HG03039 (cell line): Measurements from ENCODE around the gene RNF13.
A peak's percentile ranks its signal among the peaks of the same experiment; 100 is the strongest.
"Not testable (repeated sequence)": the region's sequence is repeated elsewhere in the genome, so short reads cannot be mapped to it uniquely, and the experiment has no call there.

Experiments used
- ATAC-seq: cut with Tn5 transposase; IDR thresholded peaks from one replicate; pipeline ENCODE4 v1.9.1; 2021; ENCODE audit warnings: mild to moderate bottlenecking, moderate library complexity; ENCODE audit not compliant: unreplicated experiment

The RNF13 gene

GRCh38 chr3:149947231-149947630 is 134.2 kb downstream of the RNF13 start:
- no peak for ATAC-seq

GRCh38 chr3:149949181-149949580 is 136.2 kb downstream of the RNF13 start:
- ATAC-seq, result no peak

GRCh38 chr3:149954812-149955211 is 141.8 kb downstream of the RNF13 start:
- no peak for ATAC-seq

- ATAC-seq, result no peak
Observed at GRCh38 chr3:149955449-149955848, 142.4 kb downstream of the RNF13 start.

GRCh38 chr3:149957361-149958125 is 144.5 kb downstream of the RNF13 start:
- no peak for ATAC-seq

GRCh38 chr3:149958171-149958796 is 145.3 kb downstream of the RNF13 start:
- ATAC-seq, result no peak

DNA sequence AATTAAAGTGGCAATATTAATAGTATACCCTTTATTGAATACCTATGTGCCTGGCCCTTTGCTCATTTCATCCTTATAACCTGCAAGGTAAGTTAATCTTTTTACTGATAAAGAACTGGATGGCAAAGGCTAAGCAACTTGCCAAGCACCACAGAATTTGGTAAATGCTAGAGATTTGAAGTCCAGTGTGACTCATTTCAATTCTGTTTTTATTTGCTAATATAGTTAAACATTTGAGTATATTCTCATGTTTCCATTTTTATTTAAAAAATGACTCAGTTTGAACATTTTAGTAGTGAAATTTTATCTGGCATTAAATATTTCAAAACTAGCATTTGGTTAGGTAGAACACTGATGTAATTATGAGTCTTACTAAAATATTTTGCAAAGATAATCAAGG is 146.4 kb downstream of the RNF13 start:
- ATAC-seq, result no peak

- ATAC-seq, result no peak
Observed at GRCh38 chr3:149963485-149963884, 150.5 kb downstream of the RNF13 start.

- ATAC-seq, result no peak
Observed at GRCh38 chr3:149964291-149964690, 151.3 kb downstream of the RNF13 start.

GRCh38 chr3:149965278-149965677 is 152.3 kb downstream of the RNF13 start:
- ATAC-seq, result no peak

GRCh38 chr3:149967086-149967685 is 154.2 kb downstream of the RNF13 start:
- no peak for ATAC-seq

DNA sequence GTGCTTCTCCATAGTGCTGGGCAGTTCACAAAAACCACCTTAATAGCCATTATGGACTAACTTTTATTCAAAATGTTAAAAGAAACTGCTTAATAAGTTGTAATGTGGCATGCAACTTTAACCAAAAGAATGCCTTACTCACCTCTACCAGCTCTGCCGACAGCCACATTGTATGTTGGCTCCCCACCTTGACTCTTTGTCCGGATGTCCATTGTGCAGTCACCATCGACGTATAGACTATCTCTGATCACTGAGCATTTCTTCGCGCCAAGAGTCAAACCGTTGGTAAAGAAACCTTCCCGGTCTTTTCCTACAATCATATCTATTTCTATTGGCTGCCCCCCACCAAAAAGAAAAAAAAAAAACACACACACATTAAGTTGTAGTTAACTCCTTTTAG is 155.2 kb downstream of the RNF13 start:
- no peak for ATAC-seq

- no peak for ATAC-seq
Observed at GRCh38 chr3:149969110-149969939, 156.3 kb downstream of the RNF13 start.

DNA sequence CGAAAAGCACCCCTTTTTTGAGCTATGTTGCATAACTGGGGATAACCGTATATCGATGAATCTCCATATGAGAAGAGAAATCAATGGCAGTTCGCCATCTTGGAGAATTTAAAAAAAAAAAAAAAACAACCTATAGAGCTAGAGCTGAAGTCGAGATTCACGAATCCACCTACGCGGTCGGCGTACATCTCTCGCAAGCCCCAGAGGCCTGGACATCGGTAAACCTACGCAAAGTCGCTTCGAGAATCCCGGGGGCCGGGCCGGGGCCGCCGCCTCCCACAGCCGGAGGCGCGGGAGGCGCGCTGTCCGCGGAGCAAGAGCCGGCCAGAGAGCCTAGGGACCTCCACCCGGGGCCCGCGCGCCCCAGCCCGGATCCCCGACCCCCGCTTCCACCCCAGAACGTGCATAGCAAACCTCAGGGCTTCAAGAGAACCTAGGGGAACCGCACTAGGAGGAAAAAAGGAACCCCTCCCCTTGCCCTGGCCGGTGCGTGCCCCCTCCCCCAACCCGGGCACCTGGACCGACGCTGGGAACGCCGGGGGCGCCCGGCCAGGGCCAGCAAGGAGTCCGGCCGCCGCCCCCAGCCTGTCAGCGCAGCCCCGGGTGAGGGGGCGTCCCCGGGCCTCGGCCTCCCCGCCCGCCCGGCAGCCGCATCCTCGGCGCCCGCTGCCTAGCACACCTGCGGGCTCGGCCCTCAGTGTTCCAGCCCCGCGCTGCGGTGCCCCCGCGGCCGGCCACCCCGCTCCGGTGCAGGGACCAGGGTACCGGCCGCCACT is 157.1 kb downstream of the RNF13 start:
- peak; percentile 47 for ATAC-seq

DNA sequence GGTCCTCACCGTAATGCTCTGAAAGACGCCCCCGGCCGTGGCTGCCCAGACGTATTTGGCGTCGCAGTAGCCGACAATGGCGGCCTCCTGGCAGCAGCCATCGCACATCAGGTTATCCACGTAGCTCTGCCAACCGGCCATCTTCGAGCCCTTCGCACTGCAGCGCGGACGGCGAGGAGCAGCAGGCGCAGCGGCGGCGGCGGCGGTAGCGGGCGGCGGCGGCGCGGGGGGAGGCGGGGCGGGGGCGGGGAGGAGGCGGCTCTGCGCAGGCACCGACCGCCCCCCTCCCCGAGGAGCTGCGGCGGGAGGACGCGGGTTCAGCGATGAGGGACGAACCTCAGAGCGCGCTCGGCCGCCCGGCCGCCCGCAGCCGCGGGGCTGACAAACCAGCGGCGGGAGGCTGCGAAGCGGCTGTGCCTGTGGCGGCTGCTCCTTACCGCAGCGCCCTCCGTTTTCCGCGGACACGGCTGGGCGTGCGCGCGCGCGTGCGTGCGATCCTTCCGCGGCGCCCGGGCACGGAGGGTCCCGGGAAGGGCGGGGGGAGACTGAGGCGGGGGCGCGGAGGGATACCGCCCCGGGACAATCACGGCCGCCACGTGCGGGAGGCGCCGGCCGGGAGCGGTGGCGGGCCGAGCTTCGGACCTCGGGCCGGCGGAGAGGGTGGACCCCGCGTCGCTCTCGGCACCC is 157.8 kb downstream of the RNF13 start, which contains the start of gene PFN2:
PFN2 (minus strand) TSS at position 180 of the 687 bp plus-strand sequence; CDS start at position 141, 39 bp downstream.
- peak; percentile 35 for ATAC-seq

GRCh38 chr3:149971403-149972075 is 158.5 kb downstream of the RNF13 start:
- peak; percentile 5 for ATAC-seq

GRCh38 chr3:149975919-149976318 is 162.9 kb downstream of the RNF13 start:
- no peak for ATAC-seq

DNA sequence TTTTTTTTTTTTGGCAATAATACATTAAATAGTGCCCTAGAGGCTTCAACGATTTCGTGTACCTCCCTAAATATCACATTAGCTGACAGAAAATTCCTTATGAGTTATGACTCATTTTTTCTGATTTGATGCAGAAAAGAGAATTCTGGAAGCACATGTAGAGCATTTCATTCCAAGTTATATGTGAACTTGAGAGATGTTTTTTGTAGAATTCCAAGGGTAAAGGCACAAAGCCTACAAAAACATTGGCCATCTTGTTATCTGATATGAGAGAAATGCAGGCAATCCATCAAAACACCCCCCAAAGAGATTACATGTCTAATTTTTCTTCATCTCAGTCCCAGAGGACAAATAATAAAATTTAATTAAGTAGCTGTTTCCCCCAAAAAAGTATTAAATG is 164.4 kb downstream of the RNF13 start:
- no peak for ATAC-seq

- ATAC-seq, result not testable (repeated sequence)
Observed at GRCh38 chr3:149981979-149982378, 169.0 kb downstream of the RNF13 start.
